ENCODE data around the gene VAT1L.

Gene VAT1L

DNA sequence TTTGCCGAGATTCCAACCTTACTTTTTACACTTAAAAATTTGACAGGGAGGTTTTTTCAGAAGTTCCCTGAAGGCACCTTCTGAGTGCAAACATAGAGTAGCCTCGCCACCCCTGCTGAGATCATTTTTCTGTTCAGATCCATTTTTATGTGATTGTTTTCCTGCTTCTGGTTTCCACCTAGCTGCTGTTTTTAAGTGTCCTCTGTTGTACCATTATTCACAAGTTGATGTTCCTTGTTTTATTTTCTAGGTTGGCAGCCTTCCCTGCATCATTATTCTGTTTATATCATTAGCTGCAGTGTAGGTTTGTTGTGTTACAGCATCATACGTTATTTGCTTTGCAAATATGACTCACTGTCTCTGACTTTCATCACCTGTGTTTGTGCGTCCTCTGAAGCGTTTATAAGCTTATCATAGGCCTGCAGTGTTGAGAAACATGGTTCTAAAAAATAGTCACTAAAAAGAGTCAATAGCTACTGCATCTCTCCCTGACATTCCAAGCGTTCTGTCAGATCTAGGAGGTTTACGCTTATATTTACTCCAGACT, 117.1 kb downstream of the VAT1L start:
- Histone ChIP-seq H3K9me3 (ENCODE audit: control insufficient read depth in 1 of 2, low read length in 2 of 2) (no peaks in the 10 kb centered on the region), H3K4me1 (ENCODE audit: control insufficient read depth in 1 of 2, insufficient read depth in 2 of 2, low read length in 2 of 2) (no peaks in the 10 kb centered on the region), H3K9ac (ENCODE audit: low read depth in 1 of 2, low read length in 2 of 2) (no peak overlapping the region), H3K27me3 (ENCODE audit: control insufficient read depth in 1 of 2, insufficient read depth in 2 of 2, low read length in 2 of 2) (no peaks in the 10 kb centered on the region), H3K4me3 (ENCODE audit: low read depth in 1 of 2, low read length in 2 of 2) (no peak overlapping the region), H3K27ac (ENCODE audit: low read depth, low read length) (no peak overlapping the region), H3K36me3 (ENCODE audit: control insufficient read depth in 1 of 2, insufficient read depth in 2 of 2, low read length in 2 of 2) (no peaks in the 10 kb centered on the region)

DNA sequence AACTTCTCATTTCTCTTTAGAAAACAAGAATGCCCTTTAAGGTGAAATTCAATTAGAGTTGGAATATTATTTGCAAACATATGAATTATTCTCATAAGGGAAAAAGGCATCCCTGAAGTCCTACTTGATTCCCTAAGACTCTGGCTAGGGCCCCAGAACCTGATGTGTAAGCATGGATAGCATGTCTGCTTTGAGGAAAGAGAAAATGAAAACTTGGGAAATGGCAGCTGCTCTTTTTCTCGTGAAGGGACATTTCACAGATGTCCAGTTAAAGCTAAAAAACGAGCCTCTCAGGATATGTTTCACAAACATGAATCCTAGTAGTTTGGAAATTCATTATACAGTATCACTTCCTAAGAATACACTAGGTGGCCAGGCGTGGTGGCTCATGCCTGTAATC, 121.7 kb downstream of the VAT1L start:
- no peaks in the 10 kb centered on the region for H3K36me3 ChIP-seq (ENCODE audit: control insufficient read depth in 1 of 2, insufficient read depth in 2 of 2, low read length in 2 of 2)
- no peak overlapping the region for H3K9ac ChIP-seq (ENCODE audit: low read depth in 1 of 2, low read length in 2 of 2)
- no peaks in the 10 kb centered on the region for H3K27me3 ChIP-seq (ENCODE audit: control insufficient read depth in 1 of 2, insufficient read depth in 2 of 2, low read length in 2 of 2)
- H3K4me1 ChIP-seq (ENCODE audit: control insufficient read depth in 1 of 2, insufficient read depth in 2 of 2, low read length in 2 of 2): no peaks in the 10 kb centered on the region
- H3K27ac ChIP-seq (ENCODE audit: low read depth, low read length): no peak overlapping the region
- H3K9me3 ChIP-seq (ENCODE audit: control insufficient read depth in 1 of 2, low read length in 2 of 2): no peaks in the 10 kb centered on the region
- H3K4me3 ChIP-seq (ENCODE audit: low read depth in 1 of 2, low read length in 2 of 2): no peak overlapping the region

DNA sequence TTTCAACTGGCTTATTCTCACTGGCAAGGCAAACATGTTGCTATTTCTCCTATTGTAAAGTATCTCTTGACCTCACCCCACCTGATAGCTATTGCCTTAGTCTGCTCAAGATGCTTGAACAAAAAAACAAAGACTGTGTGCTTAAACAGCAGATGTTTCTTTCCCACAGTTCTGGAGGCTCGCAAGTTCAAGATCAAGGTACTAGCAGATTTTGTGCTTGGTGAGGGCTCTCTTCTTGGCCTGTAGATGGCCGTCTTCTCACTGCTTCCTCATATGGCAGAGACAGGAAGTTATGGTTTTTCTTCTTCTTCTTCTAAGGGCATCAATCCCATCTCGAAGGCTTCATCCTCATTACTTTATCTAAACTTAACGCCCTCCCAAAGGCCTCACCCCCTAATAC, 124.3 kb downstream of the VAT1L start:
- Histone ChIP-seq H3K9me3 (ENCODE audit: control insufficient read depth in 1 of 2, low read length in 2 of 2) (no peaks in the 10 kb centered on the region), H3K27me3 (ENCODE audit: control insufficient read depth in 1 of 2, insufficient read depth in 2 of 2, low read length in 2 of 2) (no peaks in the 10 kb centered on the region), H3K27ac (ENCODE audit: low read depth, low read length) (no peak overlapping the region), H3K4me1 (ENCODE audit: control insufficient read depth in 1 of 2, insufficient read depth in 2 of 2, low read length in 2 of 2) (no peaks in the 10 kb centered on the region), H3K9ac (ENCODE audit: low read depth in 1 of 2, low read length in 2 of 2) (no peak overlapping the region), H3K36me3 (ENCODE audit: control insufficient read depth in 1 of 2, insufficient read depth in 2 of 2, low read length in 2 of 2) (no peaks in the 10 kb centered on the region), H3K4me3 (ENCODE audit: low read depth in 1 of 2, low read length in 2 of 2) (no peak overlapping the region)

DNA sequence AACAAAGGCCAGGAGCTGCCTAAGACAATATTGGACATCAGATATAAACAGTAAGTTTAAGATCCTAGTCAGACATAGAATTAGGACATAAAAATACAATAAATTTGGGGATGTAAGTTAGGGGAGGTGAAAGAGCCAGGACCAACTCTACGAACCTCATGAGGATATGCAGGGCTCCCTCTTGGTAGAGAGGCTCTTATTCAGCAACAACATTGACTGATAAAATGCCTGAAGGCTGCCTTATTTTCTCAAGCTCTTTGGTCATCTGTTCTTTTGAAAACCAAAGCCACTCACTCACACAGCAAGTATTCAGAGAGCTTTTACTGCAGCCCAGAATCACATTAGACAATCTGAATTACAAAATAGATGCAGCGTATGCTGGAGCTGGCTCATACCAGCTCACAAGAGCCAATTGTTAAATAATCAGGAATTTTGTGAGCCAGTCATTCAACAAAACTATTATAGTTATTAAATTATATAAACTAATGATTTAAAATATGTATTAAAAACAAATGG, 125.4 kb downstream of the VAT1L start:
- H3K4me1 ChIP-seq (ENCODE audit: control insufficient read depth in 1 of 2, insufficient read depth in 2 of 2, low read length in 2 of 2): no peaks in the 10 kb centered on the region
- H3K9me3 ChIP-seq (ENCODE audit: control insufficient read depth in 1 of 2, low read length in 2 of 2): no peaks in the 10 kb centered on the region
- H3K36me3 ChIP-seq (ENCODE audit: control insufficient read depth in 1 of 2, insufficient read depth in 2 of 2, low read length in 2 of 2): no peaks in the 10 kb centered on the region

DNA sequence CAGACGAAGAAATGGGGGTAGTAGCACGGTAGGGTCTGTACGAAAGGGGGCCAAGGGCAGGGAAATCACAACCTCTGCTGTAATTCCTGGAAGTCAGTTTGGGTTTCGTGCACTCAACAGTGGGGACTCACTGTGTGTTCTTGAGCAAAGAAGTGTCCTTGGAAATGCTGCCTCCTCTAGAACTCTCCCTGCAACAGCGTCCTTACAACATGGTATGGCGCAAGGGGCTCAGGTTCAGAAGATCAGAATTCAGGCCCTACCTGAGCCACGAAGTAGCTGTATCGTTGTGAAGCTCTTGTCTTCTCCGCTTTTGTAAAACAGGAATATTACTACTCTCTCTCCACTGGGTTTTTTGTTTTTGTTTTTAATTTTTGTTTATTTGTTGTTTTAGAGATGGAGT, 127.7 kb downstream of the VAT1L start:
- Histone ChIP-seq H3K9ac (ENCODE audit: low read depth in 1 of 2, low read length in 2 of 2) (no peak overlapping the region), H3K27ac (ENCODE audit: low read depth, low read length) (no peak overlapping the region), H3K27me3 (ENCODE audit: control insufficient read depth in 1 of 2, insufficient read depth in 2 of 2, low read length in 2 of 2) (no peaks in the 10 kb centered on the region), H3K9me3 (ENCODE audit: control insufficient read depth in 1 of 2, low read length in 2 of 2) (no peaks in the 10 kb centered on the region), H3K36me3 (ENCODE audit: control insufficient read depth in 1 of 2, insufficient read depth in 2 of 2, low read length in 2 of 2) (no peaks in the 10 kb centered on the region), H3K4me1 (ENCODE audit: control insufficient read depth in 1 of 2, insufficient read depth in 2 of 2, low read length in 2 of 2) (no peaks in the 10 kb centered on the region), H3K4me3 (ENCODE audit: low read depth in 1 of 2, low read length in 2 of 2) (no peak overlapping the region)

More for the DNA sequence above, 125.4 kb downstream of the VAT1L start:
- no peak overlapping the region for H3K27ac ChIP-seq (ENCODE audit: low read depth, low read length)
- no peak overlapping the region for H3K9ac ChIP-seq (ENCODE audit: low read depth in 1 of 2, low read length in 2 of 2)
- no peaks in the 10 kb centered on the region for H3K27me3 ChIP-seq (ENCODE audit: control insufficient read depth in 1 of 2, insufficient read depth in 2 of 2, low read length in 2 of 2)
- no peak overlapping the region for H3K4me3 ChIP-seq (ENCODE audit: low read depth in 1 of 2, low read length in 2 of 2)

DNA sequence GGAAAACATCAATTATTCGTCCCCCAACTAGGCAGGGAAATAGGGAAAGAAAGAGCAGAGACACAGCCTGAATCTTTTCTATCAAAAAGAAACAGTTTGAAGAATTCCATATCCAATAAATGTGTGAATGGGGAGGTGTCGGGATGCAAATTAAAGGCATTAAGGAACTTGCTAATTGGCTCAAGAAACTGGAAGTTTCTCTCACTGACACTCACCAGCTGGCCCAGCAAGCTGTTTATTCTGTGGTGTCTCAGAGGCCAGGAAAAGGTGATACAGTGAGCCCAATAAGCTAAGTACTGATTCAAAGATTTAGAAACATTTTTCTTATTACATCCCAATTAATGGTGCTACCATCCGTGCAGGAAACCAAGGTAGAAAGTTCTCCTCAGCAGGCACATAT, 129.6 kb downstream of the VAT1L start:
- no peaks in the 10 kb centered on the region for H3K9me3 ChIP-seq (ENCODE audit: control insufficient read depth in 1 of 2, low read length in 2 of 2)
- H3K27ac ChIP-seq (ENCODE audit: low read depth, low read length): no peak overlapping the region
- H3K4me1 ChIP-seq (ENCODE audit: control insufficient read depth in 1 of 2, insufficient read depth in 2 of 2, low read length in 2 of 2): no peaks in the 10 kb centered on the region
- no peaks in the 10 kb centered on the region for H3K36me3 ChIP-seq (ENCODE audit: control insufficient read depth in 1 of 2, insufficient read depth in 2 of 2, low read length in 2 of 2)
- H3K27me3 ChIP-seq (ENCODE audit: control insufficient read depth in 1 of 2, insufficient read depth in 2 of 2, low read length in 2 of 2): no peaks in the 10 kb centered on the region
- no peak overlapping the region for H3K4me3 ChIP-seq (ENCODE audit: low read depth in 1 of 2, low read length in 2 of 2)
- no peak overlapping the region for H3K9ac ChIP-seq (ENCODE audit: low read depth in 1 of 2, low read length in 2 of 2)

DNA sequence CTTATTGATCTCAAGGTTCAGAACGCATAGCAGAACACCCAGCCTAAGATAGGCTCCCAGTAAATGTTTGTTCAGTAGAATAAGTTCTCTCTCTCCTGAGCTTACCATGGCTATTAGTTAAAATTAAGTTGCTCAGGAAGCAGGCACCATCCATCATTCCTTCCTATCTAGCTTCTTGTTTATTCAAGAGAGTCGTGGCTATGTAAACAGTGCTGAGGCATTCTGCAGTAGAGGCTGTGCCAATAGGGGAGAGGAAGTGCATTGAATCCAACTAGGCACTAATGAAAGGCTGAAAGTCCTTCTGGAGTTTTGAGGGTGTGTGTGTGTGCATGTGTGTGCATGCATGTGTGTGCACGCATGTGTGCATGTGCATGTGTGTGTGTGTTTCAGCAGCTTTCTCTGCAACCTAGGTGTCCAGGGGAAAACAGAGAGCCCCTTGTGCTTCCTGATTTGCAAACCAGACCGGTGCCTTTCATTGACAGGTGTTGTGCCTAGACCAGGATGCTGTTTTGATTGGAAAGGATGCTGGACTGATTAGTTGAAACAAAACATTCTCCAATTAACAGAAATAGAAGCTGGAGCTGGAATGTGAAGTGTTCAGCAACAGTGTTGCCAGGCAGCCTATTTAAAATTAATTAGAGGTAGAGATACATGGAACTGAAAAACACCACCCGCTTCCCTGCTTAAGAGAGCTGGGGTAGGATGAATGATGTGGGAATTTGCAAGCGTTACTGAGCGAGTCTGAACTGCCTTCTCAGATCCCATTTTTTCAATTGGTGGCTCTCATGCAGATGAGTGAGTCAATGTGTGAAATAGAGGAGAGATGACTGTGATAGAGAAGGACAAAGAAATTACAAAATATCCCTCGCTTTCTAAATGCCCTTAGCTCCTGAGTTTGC, 130.7 kb downstream of the VAT1L start:
- Histone ChIP-seq H3K4me3 (ENCODE audit: low read depth in 1 of 2, low read length in 2 of 2) (peak overlapping the region in 1 of 2 donors; percentile 28), H3K27ac (ENCODE audit: low read depth, low read length) (no peak overlapping the region), H3K36me3 (ENCODE audit: control insufficient read depth in 1 of 2, insufficient read depth in 2 of 2, low read length in 2 of 2) (no peaks in the 10 kb centered on the region), H3K4me1 (ENCODE audit: control insufficient read depth in 1 of 2, insufficient read depth in 2 of 2, low read length in 2 of 2) (no peaks in the 10 kb centered on the region), H3K9ac (ENCODE audit: low read depth in 1 of 2, low read length in 2 of 2) (no peak overlapping the region), H3K9me3 (ENCODE audit: control insufficient read depth in 1 of 2, low read length in 2 of 2) (no peaks in the 10 kb centered on the region), H3K27me3 (ENCODE audit: control insufficient read depth in 1 of 2, insufficient read depth in 2 of 2, low read length in 2 of 2) (no peaks in the 10 kb centered on the region)

DNA sequence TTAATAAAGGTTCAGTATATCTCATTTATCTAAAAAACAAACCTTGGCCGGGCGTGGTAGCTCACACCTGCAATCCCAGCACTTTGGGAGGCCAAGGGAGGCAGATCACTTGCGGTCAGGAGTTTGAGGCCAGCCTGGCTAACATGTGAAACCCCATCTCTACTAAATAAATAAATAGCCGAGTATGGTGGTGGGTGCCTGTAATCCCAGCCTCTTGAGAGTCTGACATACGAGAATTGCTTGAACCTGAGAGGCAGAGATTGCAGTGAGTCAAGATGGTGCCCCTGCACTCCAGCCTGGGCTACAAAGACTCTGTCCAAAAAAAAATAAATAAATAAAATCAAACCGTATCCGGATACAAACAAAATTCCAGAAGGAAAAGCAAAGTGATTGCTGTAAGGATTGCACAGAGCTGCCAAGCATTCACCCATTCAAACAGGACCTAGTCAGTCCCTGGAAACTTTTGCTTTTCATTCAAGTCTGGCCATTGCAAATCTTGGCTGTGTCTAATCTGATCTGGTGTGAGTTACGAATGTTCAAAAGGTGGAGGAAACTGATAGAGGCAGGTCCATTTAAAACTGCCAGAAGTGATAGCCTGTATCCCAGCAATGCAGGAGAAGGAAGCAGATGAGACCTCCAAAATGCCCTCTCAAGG, 131.5 kb downstream of the VAT1L start:
- no peaks in the 10 kb centered on the region for H3K36me3 ChIP-seq (ENCODE audit: control insufficient read depth in 1 of 2, insufficient read depth in 2 of 2, low read length in 2 of 2)
- H3K4me1 ChIP-seq (ENCODE audit: control insufficient read depth in 1 of 2, insufficient read depth in 2 of 2, low read length in 2 of 2): no peaks in the 10 kb centered on the region
- no peaks in the 10 kb centered on the region for H3K27me3 ChIP-seq (ENCODE audit: control insufficient read depth in 1 of 2, insufficient read depth in 2 of 2, low read length in 2 of 2)
- no peak overlapping the region for H3K9ac ChIP-seq (ENCODE audit: low read depth in 1 of 2, low read length in 2 of 2)
- H3K9me3 ChIP-seq (ENCODE audit: control insufficient read depth in 1 of 2, low read length in 2 of 2): no peaks in the 10 kb centered on the region
- no peak overlapping the region for H3K4me3 ChIP-seq (ENCODE audit: low read depth in 1 of 2, low read length in 2 of 2)
- H3K27ac ChIP-seq (ENCODE audit: low read depth, low read length): no peak overlapping the region

DNA sequence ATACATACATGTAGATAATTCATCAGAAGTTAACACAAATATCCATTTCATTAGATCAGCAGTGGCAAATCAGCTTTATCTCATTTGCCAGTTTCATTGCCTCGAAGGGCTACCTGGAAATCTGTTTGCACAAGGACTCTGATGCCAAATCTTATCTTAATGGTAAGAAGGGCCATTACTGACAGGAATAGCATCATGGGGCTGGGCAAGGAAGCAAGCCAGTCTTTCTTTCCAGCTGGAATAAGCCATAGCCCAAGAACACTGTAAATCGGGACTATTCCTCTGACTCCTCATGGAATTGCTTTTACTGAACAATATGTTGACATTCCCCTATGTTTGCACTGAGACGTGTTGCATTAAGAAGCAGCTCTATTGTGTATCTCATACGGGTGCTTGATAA, 132.6 kb downstream of the VAT1L start:
- Histone ChIP-seq H3K4me1 (ENCODE audit: control insufficient read depth in 1 of 2, insufficient read depth in 2 of 2, low read length in 2 of 2) (no peaks in the 10 kb centered on the region), H3K9me3 (ENCODE audit: control insufficient read depth in 1 of 2, low read length in 2 of 2) (no peaks in the 10 kb centered on the region), H3K9ac (ENCODE audit: low read depth in 1 of 2, low read length in 2 of 2) (no peak overlapping the region), H3K27ac (ENCODE audit: low read depth, low read length) (no peak overlapping the region), H3K27me3 (ENCODE audit: control insufficient read depth in 1 of 2, insufficient read depth in 2 of 2, low read length in 2 of 2) (no peaks in the 10 kb centered on the region), H3K36me3 (ENCODE audit: control insufficient read depth in 1 of 2, insufficient read depth in 2 of 2, low read length in 2 of 2) (no peaks in the 10 kb centered on the region), H3K4me3 (ENCODE audit: low read depth in 1 of 2, low read length in 2 of 2) (no peak overlapping the region)

DNA sequence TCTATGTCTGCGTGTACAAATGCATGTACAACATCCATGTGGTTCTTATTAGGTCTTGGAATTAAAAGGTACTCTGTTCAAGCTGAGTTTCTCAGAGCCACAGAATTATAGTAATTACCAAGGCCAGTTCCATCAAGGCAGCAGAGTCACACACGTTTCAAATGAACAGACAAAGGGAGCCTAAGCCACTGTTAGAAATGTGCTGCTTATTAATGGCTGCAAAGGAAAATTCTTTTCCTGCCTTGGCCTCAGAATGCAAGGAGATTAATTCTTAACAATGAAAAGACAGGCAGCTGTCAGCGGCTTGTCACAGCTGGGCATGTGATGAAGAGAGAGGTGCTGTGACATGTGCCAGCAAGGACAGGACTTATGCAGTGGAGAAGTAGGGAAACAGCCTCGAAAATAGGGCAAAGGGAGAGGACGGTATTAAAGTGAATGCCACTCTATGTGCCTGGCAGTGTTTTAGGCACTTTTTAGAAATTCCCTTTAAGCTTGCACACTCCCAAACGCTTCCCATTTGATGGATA, 133.9 kb downstream of the VAT1L start:
- H3K27ac ChIP-seq (ENCODE audit: low read depth, low read length): no peak overlapping the region

More for the DNA sequence above, 133.9 kb downstream of the VAT1L start:
- Histone ChIP-seq H3K4me1 (ENCODE audit: control insufficient read depth in 1 of 2, insufficient read depth in 2 of 2, low read length in 2 of 2) (no peaks in the 10 kb centered on the region), H3K9me3 (ENCODE audit: control insufficient read depth in 1 of 2, low read length in 2 of 2) (no peaks in the 10 kb centered on the region), H3K36me3 (ENCODE audit: control insufficient read depth in 1 of 2, insufficient read depth in 2 of 2, low read length in 2 of 2) (no peaks in the 10 kb centered on the region), H3K9ac (ENCODE audit: low read depth in 1 of 2, low read length in 2 of 2) (no peak overlapping the region), H3K27me3 (ENCODE audit: control insufficient read depth in 1 of 2, insufficient read depth in 2 of 2, low read length in 2 of 2) (no peaks in the 10 kb centered on the region), H3K4me3 (ENCODE audit: low read depth in 1 of 2, low read length in 2 of 2) (no peak overlapping the region)

All from duodenal mucosa (tissue), 2 donors.